Right atrium auricular region (tissue), 2 donors: ENCODE data around the gene PCDHGA12. TPM values are rescaled to one million over a fixed set of nuclear protein-coding genes. Genes with fewer than 3 reads are reported as not detected.
"Not testable (repeated sequence)": the region's sequence is repeated elsewhere in the genome, so short reads cannot be mapped to it uniquely, and the experiment has no call there.

Experiments
- DNase-seq: peaks from one replicate; pipeline ENCODE4 v3.0.0-alpha.2; 2019; ENCODE audit warnings: low spot score
- H3K27ac ChIP-seq, 2 donors: fragments of 200-600 bp; sonication (generic); 1 replicate in 1 of 2; 2 replicates in 1 of 2; pipeline ENCODE4 v1.5.1; 2016 to 2019
- H3K27me3 ChIP-seq, 2 donors: fragments of 200-600 bp; sonication (generic); one replicate each; pipeline versions ENCODE4 v1.5.1 to v1.6.0; 2017 to 2019
- H3K36me3 ChIP-seq: fragments of 200-600 bp; sonication (generic); one replicate; pipeline ENCODE4 v1.5.1; 2016
- H3K4me1 ChIP-seq, 2 donors: fragments of 200-600 bp; sonication (generic); one replicate each; pipeline versions ENCODE4 v1.5.1 to v1.6.0; 2017 to 2019
- H3K4me3 ChIP-seq, 2 donors: fragments of 200-600 bp; sonication (generic); 1 replicate in 1 of 2; 2 replicates in 1 of 2; pipeline ENCODE4 v1.5.1; 2017 to 2019; ENCODE audit warnings: mild to moderate bottlenecking in 1 of 2, moderate library complexity in 1 of 2
- H3K9me3 ChIP-seq, 2 donors: fragments of 200-600 bp; sonication (generic); one replicate each; pipeline ENCODE4 v1.5.1; 2019
- CTCF ChIP-seq, 2 donors: fragments of 200-600 bp; sonication (generic); IDR thresholded peaks; one replicate each; pipeline ENCODE4 v1.5.1; 2019; ENCODE audit warnings: antibody characterized with exemption in 2 of 2
- total RNA-seq, 2 donors: library from RNA; depleted of rRNA; stranded (reverse); fragments of >200 nt; gene quantifications; one replicate each; pipeline ENCODE4 v1.1.0, GENCODE V29; 2016

The PCDHGA12 gene
- total RNA-seq, 2 donors from 2014 or later = 6.2 to 7.7 TPM

GRCh38 chr5:141387557-141388311, 42.6 kb upstream of the PCDHGA12 start, which contains the start of gene PCDHGB4:
Gene PCDHGB4, plus strand, starts transcription at chr5:141387698. Its CDS starts 187 bp downstream, at chr5:141387885.
- not testable (repeated sequence) for H3K27ac ChIP-seq, H3K4me1 ChIP-seq, DNase-seq, H3K27me3 ChIP-seq, H3K36me3 ChIP-seq
- peaks cover 10 to 94% of the 10 kb centered on the region in 2 donors for H3K9me3 ChIP-seq
- TF ChIP-seq CTCF (IDR thresholded peaks at IDR 0.05) = peak; percentile 42 to 70
- peak within 1 kb of the TSS; percentile 33 to 39 for H3K4me3 ChIP-seq

- Histone ChIP-seq H3K27me3 (no peaks in the 10 kb centered on the region), H3K4me3 (no peak overlapping the region), H3K36me3 (peaks cover 7% of the 10 kb centered on the region), H3K27ac (no peak overlapping the region), H3K9me3 (peaks cover 10 to 94% of the 10 kb centered on the region in 2 donors), H3K4me1 (no peaks in the 10 kb centered on the region)
- no peak for DNase-seq
- TF ChIP-seq CTCF (IDR thresholded peaks at IDR 0.05) = no peak
Observed at GRCh38 chr5:141388661-141389060, 41.6 kb upstream of the PCDHGA12 start.

- Histone ChIP-seq H3K36me3 (peaks cover 7% of the 10 kb centered on the region), H3K9me3 (peaks cover 10 to 94% of the 10 kb centered on the region in 2 donors), H3K4me1 (no peaks in the 10 kb centered on the region), H3K4me3 (no peak overlapping the region), H3K27me3 (no peaks in the 10 kb centered on the region), H3K27ac (no peak overlapping the region)
- no peak for TF ChIP-seq CTCF (IDR thresholded peaks at IDR 0.05)
- no peak for DNase-seq
Observed at GRCh38 chr5:141389153-141390042, 40.9 kb upstream of the PCDHGA12 start.

GRCh38 chr5:141392429-141393198, 37.7 kb upstream of the PCDHGA12 start, which contains the start of gene PCDHGA8:
Gene PCDHGA8, plus strand, starts transcription at chr5:141392633. Its CDS starts 181 bp downstream, at chr5:141392814.
- Histone ChIP-seq H3K27ac (no peak within 1 kb of the TSS), H3K9me3 (peaks cover 10 to 88% of the 10 kb centered on the region in 2 donors), H3K27me3 (no peaks in the 10 kb centered on the region), H3K4me3 (no peak within 1 kb of the TSS), H3K4me1 (no peaks in the 10 kb centered on the region), H3K36me3 (peaks cover 3% of the 10 kb centered on the region)
- no peak for TF ChIP-seq CTCF (IDR thresholded peaks at IDR 0.05)
- DNase-seq = no peak

GRCh38 chr5:141393267-141393666, 37.0 kb upstream of the PCDHGA12 start:
- peaks cover 10 to 86% of the 10 kb centered on the region in 2 donors for H3K9me3 ChIP-seq
- no peak for TF ChIP-seq CTCF (IDR thresholded peaks at IDR 0.05)
- H3K4me3 ChIP-seq = no peak overlapping the region
- peaks cover 3% of the 10 kb centered on the region for H3K36me3 ChIP-seq
- H3K4me1 ChIP-seq = no peaks in the 10 kb centered on the region
- DNase-seq = no peak
- H3K27me3 ChIP-seq = no peaks in the 10 kb centered on the region
- no peak overlapping the region for H3K27ac ChIP-seq

GRCh38 chr5:141394401-141395187, 35.7 kb upstream of the PCDHGA12 start:
- H3K4me1 ChIP-seq, DNase-seq, H3K4me3 ChIP-seq, H3K27me3 ChIP-seq, H3K36me3 ChIP-seq, H3K27ac ChIP-seq: not testable (repeated sequence)
- H3K9me3 ChIP-seq = peaks cover 6 to 85% of the 10 kb centered on the region in 2 donors
